ENCODE results near the gene WWOX. TPM values are rescaled to one million over a fixed set of nuclear protein-coding genes. Genes with fewer than 3 reads are reported as not detected.

Gene WWOX
- total and polyA plus RNA-seq, 2 donors (not counting 1 experiment from before 2014, with no cell fraction given) = 10.5 to 42.3 TPM

DNA sequence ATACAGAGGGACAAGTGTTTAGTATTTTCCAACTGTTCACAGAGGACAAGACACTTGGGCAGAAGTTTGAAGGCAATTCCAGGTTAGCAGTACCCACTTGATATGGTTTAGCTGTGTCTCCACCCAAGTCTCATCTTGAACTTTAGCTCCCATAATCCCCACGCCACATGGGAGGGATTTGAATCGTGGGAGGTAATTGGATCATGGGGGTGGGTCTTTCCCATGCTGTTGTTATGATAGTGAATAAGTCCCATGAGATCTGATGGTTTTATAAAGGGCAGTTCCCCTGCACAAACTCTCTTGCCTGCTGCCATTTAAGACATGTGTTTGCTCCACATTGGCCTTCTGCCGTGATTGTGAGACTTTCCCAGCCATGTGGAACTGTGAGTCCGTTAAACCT lies 832.2 kb downstream of the WWOX start:
- ChIA-PET POLR2A (interaction anchor here (1.1 kb wide), 1 partner anchor 59 kb away, joined by 3 read pairs; no protein-coding TSS in a partner anchor), CTCF (no interaction called here)
- peaks cover 3% of the 10 kb centered on the region for H3K4me1 Mint-ChIP-seq
- no peaks in the 10 kb centered on the region for H3K36me3 ChIP-seq (replicated peaks in 1 of 2; ENCODE audit: control extremely low read depth in 1 of 2, control insufficient read depth in 1 of 2, extremely low read depth in 1 of 2, insufficient read depth in 2 of 2, low read length in 1 of 2)
- H3K9ac ChIP-seq (ENCODE audit: low read length) = no peak overlapping the region
- intact Hi-C loops (cut with micrococcal nuclease) = no loop called here
- WGBS (ENCODE audit: insufficient coverage) = 87% methylated on average over 2 of the region's 4 CpGs
- no peak overlapping the region for H2AFZ ChIP-seq (ENCODE audit: insufficient read depth, low read depth, low read length, poor library complexity, severe bottlenecking)
- no peaks in the 10 kb centered on the region for H4K20me1 ChIP-seq (ENCODE audit: control insufficient read depth, insufficient read depth, low read length, poor library complexity, severe bottlenecking)
- peaks cover 0 to 3% (median 0%) of the 10 kb centered on the region in 3 donors for H3K9me3 ChIP-seq (ENCODE audit: control extremely low read depth in 1 of 3, control insufficient read depth in 2 of 3, insufficient read depth in 1 of 3, low read length in 2 of 3)
- H3K4me3 Mint-ChIP-seq = no peak overlapping the region
- no peaks in the 10 kb centered on the region for H3K27me3 Mint-ChIP-seq
- H3K9me3 Mint-ChIP-seq (ENCODE audit: insufficient read depth) = no peaks in the 10 kb centered on the region
- H3K4me1 ChIP-seq (ENCODE audit: control insufficient read depth in 2 of 2, insufficient read depth in 2 of 2, low read length in 2 of 2) = no peaks in the 10 kb centered on the region
- H3K27me3 ChIP-seq (replicated peaks in 1 of 4; ENCODE audit: control extremely low read depth in 1 of 4, control insufficient read depth in 3 of 4, insufficient read depth in 4 of 4, low read length in 3 of 4) = peaks cover 0 to 3% (median 0%) of the 10 kb centered on the region in 4 experiments
- no peak overlapping the region for H3K4me2 ChIP-seq (replicated peaks; ENCODE audit: low read depth, low read length, poor library complexity, severe bottlenecking)
- TF ChIP-seq CTCF (IDR thresholded peaks at IDR 0.05) (no peak), EZH2 (IDR thresholded peaks at IDR 0.05; ENCODE audit: borderline replicate concordance, insufficient read depth, low read depth, low read length, poor library complexity, severe bottlenecking) (no peak)
- no peak for ATAC-seq (ENCODE audit: low read depth)
- no peak overlapping the region for H3K4me3 ChIP-seq (ENCODE audit: control extremely low read depth in 1 of 5, extremely low read depth in 1 of 5, insufficient read depth in 1 of 5, low read depth in 2 of 5, low read length in 4 of 5)
- DNase-seq = no peak
- H3K27ac ChIP-seq (ENCODE audit: low read length in 2 of 2) = no peak overlapping the region
- no peak overlapping the region for H3K27ac Mint-ChIP-seq
- no peaks in the 10 kb centered on the region for H3K79me2 ChIP-seq (ENCODE audit: control insufficient read depth, insufficient read depth, low read length)

- H3K4me2 ChIP-seq (replicated peaks; ENCODE audit: low read depth, low read length, poor library complexity, severe bottlenecking) = no peak overlapping the region
- no peaks in the 10 kb centered on the region for H3K36me3 ChIP-seq (replicated peaks in 1 of 2; ENCODE audit: control extremely low read depth in 1 of 2, control insufficient read depth in 1 of 2, extremely low read depth in 1 of 2, insufficient read depth in 2 of 2, low read length in 1 of 2)
- TF ChIP-seq EZH2 (IDR thresholded peaks at IDR 0.05; ENCODE audit: borderline replicate concordance, insufficient read depth, low read depth, low read length, poor library complexity, severe bottlenecking) (no peak), CTCF (IDR thresholded peaks at IDR 0.05) (no peak)
- no peaks in the 10 kb centered on the region for H3K4me1 ChIP-seq (ENCODE audit: control insufficient read depth in 2 of 2, insufficient read depth in 2 of 2, low read length in 2 of 2)
- intact Hi-C loops (cut with micrococcal nuclease) = no loop called here
- ATAC-seq (ENCODE audit: low read depth) (no peak), DNase-seq (no peak)
- no peak overlapping the region for H3K27ac ChIP-seq (ENCODE audit: low read length in 2 of 2)
- no peak overlapping the region for H3K4me3 Mint-ChIP-seq
- no peaks in the 10 kb centered on the region for H3K27me3 Mint-ChIP-seq
- H2AFZ ChIP-seq (ENCODE audit: insufficient read depth, low read depth, low read length, poor library complexity, severe bottlenecking) = no peak overlapping the region
- no peaks in the 10 kb centered on the region for H4K20me1 ChIP-seq (ENCODE audit: control insufficient read depth, insufficient read depth, low read length, poor library complexity, severe bottlenecking)
- no peak overlapping the region for H3K4me3 ChIP-seq (ENCODE audit: control extremely low read depth in 1 of 5, extremely low read depth in 1 of 5, insufficient read depth in 1 of 5, low read depth in 2 of 5, low read length in 4 of 5)
- 92% methylated on average over 8 of the region's 9 CpGs for WGBS (ENCODE audit: insufficient coverage)
- H3K4me1 Mint-ChIP-seq = peaks cover 3% of the 10 kb centered on the region
- H3K79me2 ChIP-seq (ENCODE audit: control insufficient read depth, insufficient read depth, low read length) = no peaks in the 10 kb centered on the region
- H3K27ac Mint-ChIP-seq = no peak overlapping the region
- peaks cover 0 to 3% (median 0%) of the 10 kb centered on the region in 4 experiments for H3K27me3 ChIP-seq (replicated peaks in 1 of 4; ENCODE audit: control extremely low read depth in 1 of 4, control insufficient read depth in 3 of 4, insufficient read depth in 4 of 4, low read length in 3 of 4)
- H3K9ac ChIP-seq (ENCODE audit: low read length) = no peak overlapping the region
- H3K9me3 ChIP-seq (ENCODE audit: control extremely low read depth in 1 of 3, control insufficient read depth in 2 of 3, insufficient read depth in 1 of 3, low read length in 2 of 3) = peaks cover 0 to 3% (median 0%) of the 10 kb centered on the region in 3 donors
- POLR2A ChIA-PET = no interaction called here
- CTCF ChIA-PET = no interaction called here
- H3K9me3 Mint-ChIP-seq (ENCODE audit: insufficient read depth) = no peaks in the 10 kb centered on the region
Measured at GRCh38 chr16:78932355-78932943, 833.0 kb downstream of the WWOX start.
